Retinal pigment epithelial cell (primary cell): Measurements from ENCODE around the gene BABAM1.
A peak's percentile ranks its signal among the peaks of the same experiment; 100 is the strongest.

Experiments used
- DNase-seq: peaks from one replicate; pipeline ENCODE4 v3.0.0-alpha.2; 2010; ENCODE audit warnings: low read depth
- H3K4me3 ChIP-seq: 2 replicates; pipeline ENCODE4 v1.5.1; 2011; ENCODE audit warnings: mild to moderate bottlenecking, low read length, control low read depth, moderate library complexity
- CTCF ChIP-seq: conservative IDR thresholded peaks from 2 replicates; pipeline ENCODE4 v1.5.1; 2011; ENCODE audit warnings: low read depth, low read length, control low read depth, inconsistent platforms

Gene BABAM1

GRCh38 chr19:17325881-17326594 is 58.8 kb downstream of the BABAM1 start:
- DNase-seq: no peak
- no peak overlapping the region for H3K4me3 ChIP-seq
- TF ChIP-seq CTCF: no peak

- no peak overlapping the region for H3K4me3 ChIP-seq
- no peak for DNase-seq
- TF ChIP-seq CTCF: no peak
Observed at GRCh38 chr19:17326595-17326966, 59.3 kb downstream of the BABAM1 start.

- no peak overlapping the region for H3K4me3 ChIP-seq
- TF ChIP-seq CTCF: no peak
- no peak for DNase-seq
Observed at GRCh38 chr19:17327068-17327653, 59.9 kb downstream of the BABAM1 start.

- peak; percentile 20 for TF ChIP-seq CTCF
- no peak for DNase-seq
- H3K4me3 ChIP-seq: peak overlapping the region; percentile 38
Observed at GRCh38 chr19:17327654-17328516, 60.6 kb downstream of the BABAM1 start.
